ENCODE measurements around the gene LTB4R2.
"Not testable (repeated sequence)": the region's sequence is repeated elsewhere in the genome, so short reads cannot be mapped to it uniquely, and the experiment has no call there.

Gene LTB4R2

GRCh38 chr14:24321212-24321975 is 11.5 kb downstream of the LTB4R2 start:
- DNase-seq: no peak

GRCh38 chr14:24322672-24323071 is 12.7 kb downstream of the LTB4R2 start:
- DNase-seq: no peak

GRCh38 chr14:24323341-24323740 is 13.4 kb downstream of the LTB4R2 start:
- no peak for DNase-seq

GRCh38 chr14:24324024-24324423 is 14.1 kb downstream of the LTB4R2 start:
- no peak for DNase-seq

GRCh38 chr14:24325041-24325530 is 15.1 kb downstream of the LTB4R2 start:
- DNase-seq: no peak

GRCh38 chr14:24325963-24326362 is 16.0 kb downstream of the LTB4R2 start:
- no peak for DNase-seq

- no peak for DNase-seq
Observed at GRCh38 chr14:24327303-24327702, 17.4 kb downstream of the LTB4R2 start.

GRCh38 chr14:24327914-24328313 is 18.0 kb downstream of the LTB4R2 start:
- not testable (repeated sequence) for DNase-seq

- no peak for DNase-seq
Observed at GRCh38 chr14:24329073-24329663, 19.2 kb downstream of the LTB4R2 start.

- no peak for DNase-seq
Observed at GRCh38 chr14:24329736-24330135, 19.8 kb downstream of the LTB4R2 start.

GRCh38 chr14:24330973-24331674 is 21.2 kb downstream of the LTB4R2 start:
- no peak for DNase-seq

GRCh38 chr14:24331731-24332267 is 21.9 kb downstream of the LTB4R2 start:
- DNase-seq: no peak

- peak; percentile 44 for DNase-seq
Observed at GRCh38 chr14:24332268-24332993, 22.5 kb downstream of the LTB4R2 start.

GRCh38 chr14:24334431-24335291 is 24.7 kb downstream of the LTB4R2 start, which contains the start of gene ADCY4:
ADCY4 (minus strand) TSS chr14:24335071; CDS start chr14:24334652, 419 bp downstream.
- DNase-seq: no peak

- DNase-seq: no peak
Observed at GRCh38 chr14:24335461-24336171, 25.7 kb downstream of the LTB4R2 start.

- DNase-seq: no peak
Observed at GRCh38 chr14:24337144-24337823, 27.3 kb downstream of the LTB4R2 start.

- DNase-seq: no peak
Observed at GRCh38 chr14:24337824-24338175, 27.9 kb downstream of the LTB4R2 start.

GRCh38 chr14:24338843-24339242 is 28.9 kb downstream of the LTB4R2 start:
- no peak for DNase-seq

GRCh38 chr14:24339284-24340151 is 29.6 kb downstream of the LTB4R2 start, which contains the start of gene RIPK3:
RIPK3 (minus strand) TSS chr14:24339991; CDS start chr14:24339826, 165 bp downstream.
- no peak for DNase-seq

Measured in fibroblast of skin of abdomen (primary cell).